ENCODE results near the gene NUDT3. TPM values are rescaled to one million over a fixed set of nuclear protein-coding genes. Genes with fewer than 3 reads are reported as not detected.
A peak's percentile ranks its signal among the peaks of the same experiment; 100 is the strongest.
"Not testable (repeated sequence)": the region's sequence is repeated elsewhere in the genome, so short reads cannot be mapped to it uniquely, and the experiment has no call there.

Gene NUDT3
- total RNA-seq, 6 experiments from 2014 or later, result 14.5 to 22.7 (median 16.7) TPM

GRCh38 chr6:34416877-34417371, 24.5 kb upstream of the NUDT3 start:
- Histone ChIP-seq H3K9me3 (no peaks in the 10 kb centered on the region), H3K27me3 (no peaks in the 10 kb centered on the region), H3K4me1 (peaks cover 0 to 29% (median 11%) of the 10 kb centered on the region in 4 donors), H3K4me3 (no peak overlapping the region), H3K36me3 (peaks cover 12 to 50% (median 41%) of the 10 kb centered on the region in 4 donors), H3K27ac (no peak overlapping the region)
- ATAC-seq, result no peak
- 78% methylated on average over 4 of the region's 7 CpGs for WGBS (ENCODE audit: insufficient coverage, low coverage, low lambda C conversion rate, missing lambda C conversion rate)
- TF ChIP-seq POLR2A (IDR thresholded peaks at IDR 0.05), result no peak
- TF ChIP-seq CTCF (IDR thresholded peaks at IDR 0.05), result no peak
- intact Hi-C loops (cut with DNase I), result loop anchor here (5.0 to 10.0 kb wide), 3 partner anchors 170 to 222 kb away; partner anchors contain the start of gene SMIM29 (in 2 of the 2)
- no peak for DNase-seq

GRCh38 chr6:34414999-34415858, 22.8 kb upstream of the NUDT3 start:
- peaks cover 0 to 29% (median 11%) of the 10 kb centered on the region in 4 donors for H3K4me1 ChIP-seq
- TF ChIP-seq POLR2A (IDR thresholded peaks at IDR 0.05), result no peak
- TF ChIP-seq CTCF (IDR thresholded peaks at IDR 0.05), result peak; percentile 66 to 89 (median 78)
- peak; percentile 93 to 97 (median 96) for ATAC-seq
- intact Hi-C loops (cut with DNase I), result loop anchor here (5.0 to 10.0 kb wide), 3 partner anchors 168 to 220 kb away; partner anchors contain the start of gene SMIM29 (in 2 of the 2)
- H3K4me3 ChIP-seq, result no peak overlapping the region
- peaks cover 12 to 34% (median 28%) of the 10 kb centered on the region in 4 donors for H3K36me3 ChIP-seq
- WGBS (ENCODE audit: insufficient coverage, low coverage, low lambda C conversion rate, missing lambda C conversion rate), result 17% methylated on average over 11 of the region's 11 CpGs
- DNase-seq, result peak in 1 of 3 donors; percentile 75
- H3K9me3 ChIP-seq, result no peaks in the 10 kb centered on the region
- H3K27ac ChIP-seq, result peak overlapping the region; percentile 55 to 86 (median 82)
- no peaks in the 10 kb centered on the region for H3K27me3 ChIP-seq

GRCh38 chr6:34412643-34413214, 20.3 kb upstream of the NUDT3 start:
- Histone ChIP-seq H3K27me3 (no peaks in the 10 kb centered on the region), H3K4me1 (peaks cover 0 to 24% (median 11%) of the 10 kb centered on the region in 4 donors), H3K36me3 (peaks cover 2 to 11% (median 7%) of the 10 kb centered on the region in 4 donors), H3K27ac (no peak overlapping the region), H3K4me3 (no peak overlapping the region), H3K9me3 (no peaks in the 10 kb centered on the region)
- TF ChIP-seq CTCF (IDR thresholded peaks at IDR 0.05), result no peak
- no peak for ATAC-seq
- WGBS (ENCODE audit: insufficient coverage, low coverage, low lambda C conversion rate, missing lambda C conversion rate), result 77% methylated on average over 5 of the region's 5 CpGs
- no peak for DNase-seq
- intact Hi-C loops (cut with DNase I), result loop anchor here (10.0 kb wide), 2 partner anchors 168 to 218 kb away; partner anchors contain the start of gene SMIM29 (in 1 of the 2)

GRCh38 chr6:34412016-34412415, 19.5 kb upstream of the NUDT3 start:
- H3K27ac ChIP-seq, result no peak overlapping the region
- peaks cover 0 to 24% (median 11%) of the 10 kb centered on the region in 4 donors for H3K4me1 ChIP-seq
- peaks cover 0 to 4% (median under 1%) of the 10 kb centered on the region in 4 donors for H3K36me3 ChIP-seq
- TF ChIP-seq POLR2A (IDR thresholded peaks at IDR 0.05), result no peak
- TF ChIP-seq CTCF (IDR thresholded peaks at IDR 0.05), result no peak
- H3K27me3 ChIP-seq, result no peaks in the 10 kb centered on the region
- no peaks in the 10 kb centered on the region for H3K9me3 ChIP-seq
- ATAC-seq, result no peak
- 78% methylated on average over 5 of the region's 5 CpGs for WGBS (ENCODE audit: insufficient coverage, low coverage, low lambda C conversion rate, missing lambda C conversion rate)
- intact Hi-C loops (cut with DNase I), result loop anchor here (10.0 kb wide), 2 partner anchors 167 to 217 kb away; partner anchors contain the start of gene SMIM29 (in 1 of the 2)
- H3K4me3 ChIP-seq, result no peak overlapping the region
- DNase-seq, result no peak

- ATAC-seq, DNase-seq: not testable (repeated sequence)
Measured at GRCh38 chr6:34407915-34408314, 15.4 kb upstream of the NUDT3 start.

More at GRCh38 chr6:34407915-34408314, 15.4 kb upstream of the NUDT3 start:
- WGBS (ENCODE audit: insufficient coverage, low coverage, low lambda C conversion rate, missing lambda C conversion rate), result 92% methylated on average over 1 of the region's 1 CpG
- H3K36me3 ChIP-seq; H3K4me3 ChIP-seq; H3K4me1 ChIP-seq; H3K9me3 ChIP-seq; H3K27me3 ChIP-seq; intact Hi-C loops (cut with DNase I); H3K27ac ChIP-seq: not testable (repeated sequence)
